ENCODE data around the gene PFN4.

DNA sequence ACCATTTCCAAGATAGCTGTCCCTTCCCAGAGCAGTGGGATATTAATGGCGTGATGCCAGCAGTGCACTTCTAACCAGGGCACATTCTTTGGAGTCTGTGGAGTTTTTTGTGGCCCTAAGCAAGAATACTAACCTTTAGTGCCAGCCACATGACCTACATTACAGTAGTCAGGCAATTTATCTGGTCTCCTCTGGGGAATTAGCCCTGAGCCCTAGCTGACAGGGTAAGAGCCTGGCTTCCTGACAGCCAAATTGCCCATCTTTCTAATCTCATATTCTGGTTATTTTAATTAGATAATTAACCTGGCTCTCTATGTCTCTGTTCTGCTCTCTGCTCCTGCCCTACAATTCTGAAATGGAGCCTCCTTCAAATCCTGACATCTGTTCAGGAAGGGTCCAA, 5.2 kb downstream of the PFN4 start:
- TF ChIP-seq, protein P1, sequence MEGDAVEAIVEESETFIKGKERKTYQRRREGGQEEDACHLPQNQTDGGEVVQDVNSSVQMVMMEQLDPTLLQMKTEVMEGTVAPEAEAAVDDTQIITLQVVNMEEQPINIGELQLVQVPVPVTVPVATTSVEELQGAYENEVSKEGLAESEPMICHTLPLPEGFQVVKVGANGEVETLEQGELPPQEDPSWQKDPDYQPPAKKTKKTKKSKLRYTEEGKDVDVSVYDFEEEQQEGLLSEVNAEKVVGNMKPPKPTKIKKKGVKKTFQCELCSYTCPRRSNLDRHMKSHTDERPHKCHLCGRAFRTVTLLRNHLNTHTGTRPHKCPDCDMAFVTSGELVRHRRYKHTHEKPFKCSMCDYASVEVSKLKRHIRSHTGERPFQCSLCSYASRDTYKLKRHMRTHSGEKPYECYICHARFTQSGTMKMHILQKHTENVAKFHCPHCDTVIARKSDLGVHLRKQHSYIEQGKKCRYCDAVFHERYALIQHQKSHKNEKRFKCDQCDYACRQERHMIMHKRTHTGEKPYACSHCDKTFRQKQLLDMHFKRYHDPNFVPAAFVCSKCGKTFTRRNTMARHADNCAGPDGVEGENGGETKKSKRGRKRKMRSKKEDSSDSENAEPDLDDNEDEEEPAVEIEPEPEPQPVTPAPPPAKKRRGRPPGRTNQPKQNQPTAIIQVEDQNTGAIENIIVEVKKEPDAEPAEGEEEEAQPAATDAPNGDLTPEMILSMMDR (IDR thresholded peaks at IDR 0.05), result no peak
- no peak for TF ChIP-seq POLR2A (IDR thresholded peaks at IDR 0.05)
- TF ChIP-seq POLR2AphosphoS5 (IDR thresholded peaks at IDR 0.05), result no peak
